ENCODE measurements around the gene OR2A12.

Gene OR2A12

DNA sequence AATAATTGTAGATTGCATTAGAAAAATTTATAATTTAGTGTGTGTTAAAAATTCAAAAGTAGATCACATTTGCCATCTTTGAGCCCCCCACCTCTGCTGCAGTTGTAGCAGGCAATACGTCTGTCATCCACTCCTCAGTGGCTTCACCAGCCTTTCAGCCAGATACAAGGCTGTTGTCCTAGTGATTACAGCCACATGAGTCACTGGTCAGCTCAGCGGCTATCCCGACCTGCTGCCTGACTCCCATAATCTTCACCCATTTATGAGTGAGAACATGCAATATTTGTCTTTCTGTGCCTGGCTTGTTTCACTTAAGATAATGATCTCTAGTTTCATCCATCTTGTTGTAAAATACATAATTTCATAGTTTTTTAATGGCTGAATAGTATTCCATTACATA lies 28.1 kb upstream of the OR2A12 start:
- H3K27ac ChIP-seq: no peak overlapping the region
- TF ChIP-seq ZFX (IDR thresholded peaks at IDR 0.05; ENCODE audit: borderline replicate concordance): no peak
- no peak for TF ChIP-seq CTCF (IDR thresholded peaks at IDR 0.05)

- TF ChIP-seq ZFX (IDR thresholded peaks at IDR 0.05; ENCODE audit: borderline replicate concordance) (no peak), CTCF (IDR thresholded peaks at IDR 0.05) (peak; percentile 88)
- H3K27ac ChIP-seq: no peak overlapping the region
Measured at GRCh38 chr7:144063710-144064109, 22.4 kb upstream of the OR2A12 start.

DNA sequence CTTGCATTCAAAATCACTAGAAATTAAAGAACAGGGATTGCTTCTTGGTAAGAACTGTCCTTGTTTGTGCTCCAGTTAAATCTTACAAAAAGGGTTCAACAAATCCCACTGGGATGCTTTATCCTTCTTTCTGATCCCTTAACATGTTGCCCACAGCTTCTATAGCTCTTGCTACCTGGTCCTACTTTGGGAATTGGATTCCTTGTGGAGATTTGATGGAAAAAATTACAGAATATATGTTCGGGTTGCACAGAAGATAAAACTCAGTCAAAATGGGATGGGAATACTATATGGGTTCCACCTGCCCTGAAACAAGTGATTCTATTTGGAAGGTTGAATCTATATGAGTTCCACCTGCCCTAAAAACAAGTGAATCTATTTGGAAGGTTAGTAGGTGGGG lies 16.6 kb upstream of the OR2A12 start, which contains the start of gene OR2A25:
TSS of gene OR2A25 (plus strand) at position 301 of the 400 bp plus-strand sequence. CDS start 4,409 bp downstream, outside the sequence.
- TF ChIP-seq CTCF (IDR thresholded peaks at IDR 0.05) (no peak), ZFX (IDR thresholded peaks at IDR 0.05; ENCODE audit: borderline replicate concordance) (no peak)
- no peak within 1 kb of the TSS for H3K27ac ChIP-seq

DNA sequence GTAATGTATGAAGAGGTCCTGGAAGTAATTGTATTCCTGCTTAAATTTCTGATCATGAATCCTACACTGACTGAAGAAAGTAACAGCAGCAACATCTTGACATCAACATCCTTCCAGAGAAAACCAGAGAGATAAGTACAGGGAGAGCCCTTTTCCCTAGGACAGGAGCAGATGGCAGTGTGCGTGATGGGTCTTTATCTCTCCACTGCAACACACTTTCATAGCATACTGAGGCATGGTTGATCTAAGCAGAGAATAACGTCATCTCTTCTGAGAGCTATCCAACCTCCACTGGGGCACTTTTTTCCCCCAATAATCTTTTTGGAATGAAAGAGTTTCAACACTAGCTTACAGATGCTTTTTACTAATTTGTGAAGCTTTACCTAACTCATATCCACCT lies 16.1 kb upstream of the OR2A12 start:
- TF ChIP-seq CTCF (IDR thresholded peaks at IDR 0.05) (no peak), ZFX (IDR thresholded peaks at IDR 0.05; ENCODE audit: borderline replicate concordance) (no peak)
- H3K27ac ChIP-seq: no peak overlapping the region

DNA sequence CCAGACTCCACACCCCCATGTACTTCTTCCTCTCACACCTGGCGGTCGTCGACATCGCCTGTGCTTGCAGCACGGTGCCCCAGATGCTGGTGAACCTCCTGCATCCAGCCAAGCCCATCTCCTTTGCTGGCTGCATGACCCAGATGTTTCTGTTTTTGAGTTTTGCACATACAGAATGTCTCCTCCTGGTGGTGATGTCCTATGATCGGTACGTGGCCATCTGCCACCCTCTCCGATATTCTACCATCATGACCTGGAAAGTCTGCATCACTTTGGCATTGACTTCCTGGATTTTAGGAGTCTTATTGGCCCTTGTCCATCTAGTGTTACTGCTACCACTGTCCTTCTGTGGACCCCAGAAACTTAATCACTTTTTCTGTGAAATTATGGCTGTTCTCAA lies 11.7 kb upstream of the OR2A12 start:
- H3K27ac ChIP-seq: no peak overlapping the region

DNA sequence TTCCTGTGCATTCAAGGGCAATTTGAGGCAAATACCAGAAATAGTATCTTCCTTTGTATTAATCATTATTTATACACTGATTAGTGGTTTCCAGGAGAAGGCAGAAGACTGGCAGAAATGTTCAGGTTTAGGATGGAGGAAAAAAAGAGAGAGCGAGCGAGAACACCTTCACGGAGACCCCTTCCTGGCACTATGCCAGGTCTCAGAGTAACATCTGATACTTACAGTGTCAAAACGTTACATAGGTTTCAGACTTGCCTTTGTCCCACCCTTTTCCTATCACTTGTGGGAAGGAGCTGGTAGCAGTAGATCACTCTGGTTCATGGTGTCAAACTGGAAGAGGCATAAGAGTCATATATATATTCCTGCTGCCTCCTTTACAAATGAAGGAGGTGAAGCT lies 652 bp downstream of the OR2A12 start:
- no peak overlapping the region for H3K27ac ChIP-seq
- TF ChIP-seq ZFX (IDR thresholded peaks at IDR 0.05; ENCODE audit: borderline replicate concordance): no peak

More for the DNA sequence above, 11.7 kb upstream of the OR2A12 start:
- TF ChIP-seq CTCF (IDR thresholded peaks at IDR 0.05): peak; percentile 29
- TF ChIP-seq ZFX (IDR thresholded peaks at IDR 0.05; ENCODE audit: borderline replicate concordance): no peak

DNA sequence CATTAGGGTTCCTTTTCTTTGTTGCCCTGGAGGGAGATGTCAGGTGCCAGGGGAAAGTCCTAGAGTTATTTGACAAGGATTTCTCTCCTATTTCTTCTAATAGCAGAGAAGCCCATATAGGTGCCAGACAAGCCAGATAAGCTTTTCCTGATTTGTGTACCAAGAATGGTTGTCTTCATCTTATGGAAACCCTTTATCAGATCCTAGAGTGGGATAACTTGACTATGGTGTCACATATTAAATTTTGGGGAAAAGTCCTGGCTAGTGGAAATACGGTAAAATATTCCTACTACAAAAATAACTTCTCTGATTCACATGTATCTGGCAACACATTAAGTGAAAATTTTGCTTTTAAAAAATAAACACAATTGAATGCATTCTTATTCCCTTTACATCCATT lies 1.2 kb downstream of the OR2A12 start:
- H3K27ac ChIP-seq: no peak overlapping the region
- TF ChIP-seq CTCF (IDR thresholded peaks at IDR 0.05) (no peak), ZFX (IDR thresholded peaks at IDR 0.05; ENCODE audit: borderline replicate concordance) (no peak)

- no peak overlapping the region for H3K27ac ChIP-seq
- TF ChIP-seq CTCF (IDR thresholded peaks at IDR 0.05) (no peak), ZFX (IDR thresholded peaks at IDR 0.05; ENCODE audit: borderline replicate concordance) (no peak)
Measured at GRCh38 chr7:144090667-144091066, 4.6 kb downstream of the OR2A12 start.
